Activated CD8-positive, alpha-beta T cell treated with anti-CD3 and anti-CD28 coated beads for 36 hours (primary cell): ENCODE measurements around the gene LMF1. TPM values are rescaled to one million over a fixed set of nuclear protein-coding genes. Genes with fewer than 3 reads are reported as not detected.

Experiments used
- ATAC-seq: fragments of 200-7000 bp; cut with Tn5 transposase; one replicate; pipeline ENCODE4 v1.10.0; 2021; ENCODE audit warnings: mild to moderate bottlenecking, moderate library complexity
- CTCF ChIA-PET: fragments of 350-600 bp; sonication (Branson Sonifier 250); formaldehyde crosslinking; loops from one replicate; lab custom pipeline; 2021; ENCODE audit warnings: antibody characterized with exemption; lab: Charles Lee
- POLR2A ChIA-PET: fragments of 350-600 bp; sonication (Branson Sonifier 250); formaldehyde crosslinking; loops from one replicate; lab custom pipeline; 2021; ENCODE audit warnings: antibody characterized with exemption; lab: Charles Lee
- DNase-seq: peaks from one replicate; pipeline ENCODE4 v3.0.0-alpha.2; 2020
- H3K27ac Mint-ChIP-seq: one replicate; pipeline ENCODE4 v1.8.0; 2021; ENCODE audit warnings: mild to moderate bottlenecking, mixed read lengths
- H3K27me3 Mint-ChIP-seq: one replicate; pipeline ENCODE4 v1.8.0; 2021; ENCODE audit warnings: mixed read lengths
- H3K36me3 Mint-ChIP-seq: one replicate; pipeline ENCODE4 v1.8.0; 2021; ENCODE audit warnings: low read depth, mixed read lengths
- H3K4me1 Mint-ChIP-seq: one replicate; pipeline ENCODE4 v1.8.0; 2021; ENCODE audit warnings: low read depth, mixed read lengths
- H3K4me3 Mint-ChIP-seq: one replicate; pipeline ENCODE4 v1.8.0; 2021; ENCODE audit warnings: mild to moderate bottlenecking, moderate library complexity, mixed read lengths
- H3K9me3 Mint-ChIP-seq: one replicate; pipeline ENCODE4 v1.8.0; 2021; ENCODE audit warnings: mixed read lengths
- intact Hi-C: fragments of 100-400 bp; cut with micrococcal nuclease; formaldehyde crosslinking; loops from one replicate; pipeline ENCODE4 v1.10.0; 2022
- total RNA-seq, 2 experiments: library from RNA; stranded (reverse); gene quantifications; one replicate each; pipeline ENCODE4 v1.2.3, GENCODE V29; 2021
- TF ChIP-seq, protein P1 (sequence below): fragments of 200-600 bp; IDR thresholded peaks from one replicate; pipeline ENCODE4 v1.8.0; 2022; ENCODE audit warnings: antibody characterized with exemption, mild to moderate bottlenecking

The LMF1 gene
- total RNA-seq, 2 experiments from 2014 or later = 8.7 to 9.7 TPM

DNA sequence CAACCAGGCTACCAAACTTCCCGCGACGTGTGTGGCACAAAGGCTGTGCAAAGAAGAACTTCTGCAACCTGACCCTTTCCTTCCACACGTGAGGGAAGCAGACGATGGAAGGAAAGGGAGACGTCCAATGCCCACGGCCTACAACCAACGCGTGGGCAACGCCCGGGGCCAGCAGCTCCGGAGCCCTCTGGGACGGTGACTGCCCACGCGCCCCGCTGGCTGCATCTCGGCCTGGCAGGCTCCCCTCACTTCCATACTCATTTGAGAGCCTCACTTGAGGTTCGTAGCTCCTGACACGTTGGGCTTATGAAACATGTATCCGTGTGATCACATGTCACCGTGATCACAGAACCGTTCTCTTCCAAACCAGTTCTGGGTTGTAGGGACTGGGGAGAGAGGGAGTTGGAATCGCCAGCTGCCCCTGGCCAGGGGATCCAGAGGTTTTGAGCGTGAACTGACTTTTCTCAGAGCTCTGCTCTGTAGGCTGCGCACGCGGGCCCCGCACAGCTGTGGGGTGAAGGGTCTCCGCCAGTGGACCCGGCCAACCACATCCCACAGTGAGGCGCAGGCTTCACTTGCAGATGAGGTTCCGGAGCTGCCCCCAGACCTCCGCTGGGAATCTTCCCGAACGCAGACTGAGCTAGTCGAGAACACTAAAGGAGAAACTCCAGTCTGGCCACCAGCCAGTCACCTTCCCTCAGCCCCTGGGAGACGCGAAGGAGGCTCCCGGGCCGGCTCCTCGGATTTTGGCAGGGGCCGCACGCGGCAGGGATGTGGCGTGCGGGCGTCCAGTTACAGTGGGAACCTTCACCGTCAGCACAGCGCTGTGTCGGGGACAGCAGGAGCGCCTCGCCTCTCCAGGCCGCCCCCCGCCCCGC, 1.0 kb downstream of the LMF1 start:
- H3K4me1 Mint-ChIP-seq = peaks cover 13% of the 10 kb centered on the region
- intact Hi-C loops = no loop called here
- peaks cover 16% of the 10 kb centered on the region for H3K36me3 Mint-ChIP-seq
- peak overlapping the region; percentile 61 for H3K27ac Mint-ChIP-seq
- DNase-seq = no peak
- peak overlapping the region; percentile 78 for H3K4me3 Mint-ChIP-seq
- no peak for ATAC-seq
- peaks cover 2% of the 10 kb centered on the region for H3K9me3 Mint-ChIP-seq
- ChIA-PET POLR2A (interaction anchor here (1.5 to 3.8 kb wide), 2 partner anchors 11 to 31 kb away, joined by 3 to 30 read pairs; partner anchors contain the start of gene SOX8), CTCF (interaction anchor here (1.1 to 2.0 kb wide), 2 partner anchors 11 to 224 kb away, joined by 3 to 6 read pairs; partner anchors contain the start of gene SOX8)
- H3K27me3 Mint-ChIP-seq = no peaks in the 10 kb centered on the region
- TF ChIP-seq, protein P1, sequence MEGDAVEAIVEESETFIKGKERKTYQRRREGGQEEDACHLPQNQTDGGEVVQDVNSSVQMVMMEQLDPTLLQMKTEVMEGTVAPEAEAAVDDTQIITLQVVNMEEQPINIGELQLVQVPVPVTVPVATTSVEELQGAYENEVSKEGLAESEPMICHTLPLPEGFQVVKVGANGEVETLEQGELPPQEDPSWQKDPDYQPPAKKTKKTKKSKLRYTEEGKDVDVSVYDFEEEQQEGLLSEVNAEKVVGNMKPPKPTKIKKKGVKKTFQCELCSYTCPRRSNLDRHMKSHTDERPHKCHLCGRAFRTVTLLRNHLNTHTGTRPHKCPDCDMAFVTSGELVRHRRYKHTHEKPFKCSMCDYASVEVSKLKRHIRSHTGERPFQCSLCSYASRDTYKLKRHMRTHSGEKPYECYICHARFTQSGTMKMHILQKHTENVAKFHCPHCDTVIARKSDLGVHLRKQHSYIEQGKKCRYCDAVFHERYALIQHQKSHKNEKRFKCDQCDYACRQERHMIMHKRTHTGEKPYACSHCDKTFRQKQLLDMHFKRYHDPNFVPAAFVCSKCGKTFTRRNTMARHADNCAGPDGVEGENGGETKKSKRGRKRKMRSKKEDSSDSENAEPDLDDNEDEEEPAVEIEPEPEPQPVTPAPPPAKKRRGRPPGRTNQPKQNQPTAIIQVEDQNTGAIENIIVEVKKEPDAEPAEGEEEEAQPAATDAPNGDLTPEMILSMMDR = no peak

DNA sequence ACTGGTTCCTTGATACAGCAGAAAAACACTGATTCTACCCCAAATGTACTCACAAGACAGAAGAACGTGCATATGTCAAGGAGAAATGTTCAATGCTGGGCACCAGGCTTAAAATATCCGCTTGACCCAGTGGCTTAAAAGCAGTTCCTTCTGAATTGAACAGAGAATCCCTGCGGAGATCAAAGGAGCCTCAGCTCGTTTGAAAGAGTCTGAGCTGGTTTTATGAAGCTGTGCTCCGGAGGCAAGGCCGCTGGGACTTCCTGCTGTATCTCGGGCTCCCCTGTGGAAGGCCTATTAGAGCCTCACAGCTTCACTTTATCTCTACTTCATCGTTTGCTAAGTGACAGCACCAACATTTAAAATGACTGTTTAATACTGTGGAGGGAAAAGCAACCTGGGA, 2.2 kb downstream of the LMF1 start:
- ChIA-PET POLR2A (interaction anchor here (0.6 kb wide), 1 partner anchor 151 kb away, joined by 4 read pairs; no protein-coding TSS in a partner anchor), CTCF (interaction anchor here (2.0 kb wide), 1 partner anchor 12 kb away, joined by 6 read pairs; the partner anchor contains the start of gene SOX8)
- intact Hi-C loops = no loop called here
- DNase-seq = no peak
- Mint-ChIP-seq H3K4me1 (peaks cover 21% of the 10 kb centered on the region), H3K27ac (no peak overlapping the region), H3K36me3 (peaks cover 18% of the 10 kb centered on the region), H3K9me3 (peaks cover 2% of the 10 kb centered on the region), H3K4me3 (peak overlapping the region; percentile 50), H3K27me3 (no peaks in the 10 kb centered on the region)
- ATAC-seq = no peak
- TF ChIP-seq, protein P1 = no peak

DNA sequence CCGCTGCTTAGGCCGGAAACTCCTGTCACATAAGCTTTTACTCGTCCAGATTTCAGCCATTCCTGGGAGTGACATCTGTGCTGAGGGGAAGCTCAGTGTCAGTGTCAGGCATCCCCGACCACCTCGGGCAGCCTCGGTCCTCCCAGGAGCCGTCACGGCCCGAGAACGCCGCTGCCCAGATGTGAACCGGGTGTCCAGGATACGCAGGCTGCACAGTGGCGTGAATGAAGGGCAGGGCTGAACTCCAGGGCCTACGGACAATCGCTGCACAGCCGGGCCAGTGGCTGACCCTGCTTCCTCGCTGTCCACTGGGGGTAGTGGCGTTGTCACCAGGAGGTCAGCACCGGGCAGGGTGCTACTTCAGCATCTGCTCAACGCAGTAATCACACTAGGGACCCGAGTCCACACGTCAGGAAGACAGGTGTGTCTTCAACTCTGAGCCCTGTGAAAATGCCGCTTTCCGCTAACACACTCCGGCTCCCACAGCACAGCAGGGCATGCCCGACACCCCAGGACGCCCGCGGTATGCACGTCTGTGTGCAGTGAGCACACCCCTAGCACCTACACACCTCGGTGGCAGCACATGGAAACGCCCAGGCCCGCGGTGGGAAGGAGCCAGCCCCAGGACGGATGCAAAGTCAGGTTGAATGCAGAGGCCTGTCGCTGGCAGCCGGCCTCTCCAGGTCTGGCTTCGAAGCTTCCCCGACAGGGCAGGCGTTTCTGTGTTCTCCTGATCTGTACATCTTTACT, 3.1 kb downstream of the LMF1 start:
- peaks cover 28% of the 10 kb centered on the region for H3K4me1 Mint-ChIP-seq
- H3K9me3 Mint-ChIP-seq = peaks cover 2% of the 10 kb centered on the region
- H3K27ac Mint-ChIP-seq = no peak overlapping the region
- intact Hi-C loops = no loop called here
- H3K4me3 Mint-ChIP-seq = no peak overlapping the region
- TF ChIP-seq, protein P1 = no peak
- no peak for ATAC-seq
- POLR2A ChIA-PET = no interaction called here
- H3K27me3 Mint-ChIP-seq = no peaks in the 10 kb centered on the region
- peaks cover 18% of the 10 kb centered on the region for H3K36me3 Mint-ChIP-seq
- no peak for DNase-seq
- CTCF ChIA-PET = interaction anchor here (2.0 kb wide), 1 partner anchor 13 kb away, joined by 6 read pairs; the partner anchor contains the start of gene SOX8

DNA sequence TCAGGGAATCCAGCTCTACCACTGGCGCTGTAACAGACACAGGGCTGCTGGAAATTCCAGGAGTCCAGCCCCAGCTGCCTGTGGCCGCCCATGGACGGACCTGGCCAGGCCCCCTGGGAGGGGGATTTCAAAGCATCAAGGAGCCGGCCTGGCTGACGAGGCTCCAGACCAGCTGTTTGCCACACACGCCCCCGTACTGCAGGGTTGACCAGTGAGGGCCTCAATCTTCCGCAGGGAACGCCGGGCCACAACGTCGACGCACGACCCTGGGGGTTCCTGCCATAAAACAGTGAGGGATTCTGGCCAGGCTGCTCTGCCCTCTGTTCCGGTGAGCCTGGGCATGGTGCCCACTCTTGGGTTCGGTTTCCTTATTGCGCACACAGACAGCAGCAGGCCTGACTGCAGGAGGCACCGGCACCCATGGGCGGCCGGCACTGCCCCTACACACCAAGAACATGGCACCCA, 3.7 kb downstream of the LMF1 start:
- ATAC-seq = no peak
- no peak overlapping the region for H3K27ac Mint-ChIP-seq

More for the DNA sequence above, 3.7 kb downstream of the LMF1 start:
- Mint-ChIP-seq H3K36me3 (peaks cover 18% of the 10 kb centered on the region), H3K9me3 (peaks cover 2% of the 10 kb centered on the region), H3K4me3 (no peak overlapping the region), H3K4me1 (peaks cover 28% of the 10 kb centered on the region), H3K27me3 (no peaks in the 10 kb centered on the region)
- intact Hi-C loops = no loop called here
- ChIA-PET POLR2A (no interaction called here), CTCF (no interaction called here)
- no peak for DNase-seq
- TF ChIP-seq, protein P1 = no peak
